K562 (cell line): ENCODE data around the gene CD300A. TPM values are rescaled to one million over a fixed set of nuclear protein-coding genes. Genes with fewer than 3 reads are reported as not detected.

Experiments used
- ATAC-seq: fragments of 200-7000 bp; cut with Tn5 transposase; 3 replicates; pipeline ENCODE4 v1.9.1; 2020; ENCODE audit warnings: moderate library complexity
- BruUV-seq: library from RNA; stranded (reverse); fragments of 400-500 nt; replicated peaks from 2 replicates; lab custom pipeline; 2021; lab: Mats Ljungman, UMichigan
- CTCF ChIA-PET: fragments of 300-600 bp; formaldehyde crosslinking; extraction: SDS; loops from one replicate; lab custom pipeline; 2021; ENCODE audit warnings: low intra/inter-chr PET ratio; lab: Yijun Ruan, JAX
- POLR2A ChIA-PET: fragments of 300-600, 350-650 bp; sonication (Branson Sonifier 250); formaldehyde crosslinking; extraction: SDS; loops from one replicate; lab custom pipeline; 2021; ENCODE audit warnings: antibody characterized with exemption, inconsistent platforms; lab: Yijun Ruan, JAX
- DNase-seq, 4 experiments: peaks; one replicate each; pipeline versions ENCODE4 v3.0.0 to v3.0.0-alpha.2; 2011 to 2018; ENCODE audit warnings: low spot score in 3 of 4, mixed read lengths in 3 of 4; ENCODE audit errors: extremely low read depth in 1 of 4
- FAIRE-seq: peaks from 2 replicates; lab custom pipeline; 2011; peaks lifted over from hg19 to GRCh38; lab: Jason Lieb, UNC
- H2AFZ ChIP-seq: 2 replicates; pipeline ENCODE4 v1.6.0; 2011; ENCODE audit warnings: low read depth, low read length, control low read depth, inconsistent platforms
- H3K27ac ChIP-seq: fragments of 200-600 bp; 3 replicates; pipeline ENCODE4 v1.8.0; 2011; ENCODE audit warnings: low read depth, mild to moderate bottlenecking, control low read depth, inconsistent platforms, low read length, moderate library complexity, mixed read lengths; ENCODE audit errors: extremely low read depth
- H3K27me3 ChIP-seq, 2 experiments: fragments of 300-600 bp in 1 of 2; 2 replicates in 1 of 2; 3 replicates in 1 of 2; pipeline versions ENCODE4 v1.6.0 to v1.8.0; 2011; ENCODE audit warnings: inconsistent platforms in 2 of 2, low read length in 2 of 2, mild to moderate bottlenecking in 1 of 2, mixed read lengths in 1 of 2, moderate library complexity in 1 of 2; ENCODE audit not compliant: control insufficient read depth in 2 of 2, insufficient read depth in 2 of 2
- H3K36me3 ChIP-seq: fragments of 300-600 bp; 3 replicates; pipeline ENCODE4 v1.8.0; 2011; ENCODE audit warnings: mild to moderate bottlenecking, low read length, inconsistent platforms; ENCODE audit not compliant: control insufficient read depth, insufficient read depth
- H3K4me1 ChIP-seq, 2 experiments: fragments of 200-600 bp in 1 of 2; replicated peaks in 1 of 2; 2 replicates in 1 of 2; 3 replicates in 1 of 2; pipeline versions ENCODE4 v1.5.1 to v1.8.0; 2011; ENCODE audit warnings: inconsistent platforms in 2 of 2, low read length in 2 of 2, mild to moderate bottlenecking in 1 of 2, mixed read lengths in 1 of 2, moderate library complexity in 1 of 2; ENCODE audit not compliant: control insufficient read depth in 2 of 2, insufficient read depth in 2 of 2
- H3K4me2 ChIP-seq: 2 replicates; pipeline ENCODE4 v1.6.1; 2011; ENCODE audit warnings: low read length, control low read depth, inconsistent platforms, mixed read lengths; ENCODE audit not compliant: insufficient read depth
- H3K4me3 ChIP-seq: fragments of 200-600 bp; sonication (generic), shearing (Covaris generic); 2 replicates; pipeline ENCODE4 v1.5.1; 2016; ENCODE audit warnings: control low read depth, inconsistent platforms
- H3K79me2 ChIP-seq: fragments of 200-600 bp; 3 replicates; pipeline ENCODE4 v1.8.0; 2011; ENCODE audit warnings: low read length, inconsistent platforms; ENCODE audit not compliant: control insufficient read depth, insufficient read depth
- H3K9ac ChIP-seq, 2 experiments: 2 replicates each; pipeline versions ENCODE4 v1.6.0 to v1.6.1; 2011; ENCODE audit warnings: low read depth in 2 of 2, low read length in 2 of 2, control low read depth in 1 of 2, inconsistent platforms in 1 of 2, mild to moderate bottlenecking in 1 of 2, mixed read lengths in 1 of 2; ENCODE audit not compliant: insufficient read depth in 1 of 2
- H3K9me1 ChIP-seq: one replicate; pipeline ENCODE4 v1.6.0; 2011; ENCODE audit warnings: inconsistent platforms, mild to moderate bottlenecking, low read length, moderate library complexity; ENCODE audit not compliant: control insufficient read depth, insufficient read depth
- H3K9me3 ChIP-seq: replicated peaks from 2 replicates; pipeline ENCODE4 v1.5.1; 2011; ENCODE audit warnings: low read depth, low read length, inconsistent platforms; ENCODE audit not compliant: control insufficient read depth, insufficient read depth
- H4K20me1 ChIP-seq: replicated peaks from 2 replicates; pipeline ENCODE4 v1.6.1; 2011; ENCODE audit warnings: low read length, inconsistent platforms, mixed read lengths; ENCODE audit not compliant: control insufficient read depth, insufficient read depth
- FOXA3 ChIP-seq, 2 experiments: fragments of 450-650 bp in 1 of 2; sonication (generic) in 1 of 2; formaldehyde crosslinking; IDR thresholded peaks in 1 of 2; conservative IDR thresholded peaks in 1 of 2; 2 replicates each; pipeline versions ENCODE4 v1.4.0 to v1.8.0; 2020 to 2022; ENCODE audit warnings: mild to moderate bottlenecking in 2 of 2, missing genetic modification reagents in 1 of 2
- GTF2E2 ChIP-seq: fragments of 200-800 bp; sonication (Bioruptor generic); IDR thresholded peaks from 2 replicates; pipeline ENCODE4 v1.6.1; 2016; ENCODE audit warnings: missing genetic modification characterization, missing compliant biosample characterization
- NELFE ChIP-seq: IDR thresholded peaks from 2 replicates; pipeline ENCODE4 v1.6.1; 2011; ENCODE audit warnings: mild to moderate bottlenecking; ENCODE audit not compliant: insufficient read depth, insufficient read length
- PURB ChIP-seq: sonication (generic); formaldehyde crosslinking; IDR thresholded peaks from 2 replicates; pipeline ENCODE4 v1.9.0; 2021; ENCODE audit warnings: low read depth, mild to moderate bottlenecking, missing genetic modification reagents
- STAT5A ChIP-seq: IDR thresholded peaks from 2 replicates; pipeline ENCODE4 v1.6.1; 2012; ENCODE audit warnings: low read length, inconsistent platforms, borderline replicate concordance
- ZNF695 ChIP-seq: fragments of 450-650 bp; formaldehyde crosslinking; IDR thresholded peaks from 2 replicates; pipeline ENCODE4 v1.4.0; 2020; ENCODE audit warnings: mild to moderate bottlenecking, moderate library complexity
- WGBS: fragments of 100-300 bp; shearing (Covaris generic); methylation state at CpG from one replicate; pipeline ENCODE4 v1.1.6; 2016; ENCODE audit warnings: low coverage, mixed read lengths; ENCODE audit not compliant: insufficient coverage; ENCODE audit errors: missing lambda C conversion rate; 5-methylcytosine and 5-hydroxymethylcytosine counted together
- in situ Hi-C: fragments of 300-500 bp; cut with MboI; formaldehyde crosslinking; loops from 4 replicates; pipeline ENCODE4 v1.15.0; 2018; ENCODE audit warnings: inconsistent platforms, mixed read lengths
- intact Hi-C: fragments of 100-400 bp; cut with micrococcal nuclease; formaldehyde crosslinking; loops from 2 replicates; pipeline ENCODE4 v1.14.2; 2022
- polyA plus RNA-seq, 8 experiments: library from polyadenylated mRNA; depleted of rRNA in 4 of 8; stranded (reverse) in 5 of 8; unstranded in 3 of 8; fragments of >200 nt; fragmentation: Nextera tagmentation in 2 of 8; fragmentation: Illumina TruSeq in 1 of 8; extraction: Ambion mirVana in 2 of 8; extraction: Trizol in 1 of 8; gene quantifications; 2 replicates each; pipeline versions ENCODE4 v1.2.1 to v1.2.3, GENCODE V29; 2011 to 2014; ENCODE audit warnings: inconsistent platforms in 1 of 8, missing spikeins in 1 of 8
- total RNA-seq, 7 experiments: library from RNA; depleted of rRNA in 6 of 7; stranded (reverse); fragments of >200 nt in 6 of 7; fragmentation: Illumina TruSeq in 2 of 7; extraction: Trizol in 2 of 7; gene quantifications; 2 replicates each; pipeline versions ENCODE4 v1.2.1 to v1.2.3, GENCODE V29; 2011 to 2021; ENCODE audit warnings: low replicate concordance in 1 of 7
- TF ChIP-seq, protein P1 (sequence below): sonication (generic); formaldehyde crosslinking; IDR thresholded peaks from 2 replicates; pipeline ENCODE4 v1.8.0; 2022; ENCODE audit warnings: mild to moderate bottlenecking, missing genetic modification reagents
- TF ChIP-seq, protein P2 (sequence below): fragments of 250-450 bp; sonication (Bioruptor Pico); IDR thresholded peaks from 2 replicates; pipeline ENCODE4 v1.8.0; 2021; ENCODE audit warnings: mild to moderate bottlenecking, moderate library complexity

The CD300A gene
- total and polyA plus RNA-seq, 9 of the 15 experiments (the other 6 are each of a cell fraction or from before 2014, with no cell fraction given): 0.21 to 1.7 (median 0.41) TPM; not detected in 1

DNA sequence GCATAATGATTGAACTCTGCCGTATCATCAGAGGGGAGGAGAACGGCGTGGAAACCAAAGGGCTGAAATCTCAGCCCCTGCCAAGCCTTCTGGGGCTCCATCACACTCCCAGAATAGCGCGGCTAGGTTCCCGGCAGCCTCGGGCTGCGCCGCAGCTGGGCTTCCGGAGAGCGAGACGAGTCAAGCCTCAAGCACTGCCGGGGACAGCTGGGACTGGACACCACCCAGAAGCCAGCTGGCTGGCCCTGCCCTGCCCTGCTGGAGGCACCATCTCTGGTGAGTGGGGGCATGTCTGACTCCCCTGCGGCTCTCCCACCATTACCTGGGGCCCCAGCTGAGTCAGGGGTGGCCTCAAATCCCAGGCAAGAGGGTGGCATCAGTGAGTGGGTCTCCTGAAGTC lies 41.8 kb upstream of the CD300A start:
- Histone ChIP-seq H3K4me3 (no peak overlapping the region), H3K9me1 (no peaks in the 10 kb centered on the region), H3K9me3 (no peaks in the 10 kb centered on the region), H3K27ac (no peak overlapping the region), H4K20me1 (no peaks in the 10 kb centered on the region), H3K9ac (no peak overlapping the region), H3K4me1 (peaks cover 4 to 6% of the 10 kb centered on the region in 2 experiments; a peak in 4 of 5 replicates), H3K4me2 (no peak overlapping the region), H3K36me3 (no peaks in the 10 kb centered on the region), H3K79me2 (no peaks in the 10 kb centered on the region), H3K27me3 (peaks cover 0 to 44% of the 10 kb centered on the region in 2 experiments; a peak in 3 of 5 replicates), H2AFZ (no peak overlapping the region)
- in situ Hi-C loops: no loop called here
- 9% methylated on average over 14 of the region's 14 CpGs for WGBS
- no TSS peak for BruUV-seq
- no peak for FAIRE-seq
- intact Hi-C loops: no loop called here
- DNase-seq: no peak
- ChIA-PET CTCF (no interaction called here), POLR2A (interaction anchor here (0.9 to 1.0 kb wide), 2 partner anchors 10 to 16 kb away, joined by 3 read pairs; no protein-coding TSS in a partner anchor)
- TF ChIP-seq STAT5A (no peak), FOXA3 (CRISPR knock-in tag; conservative IDR thresholded peaks at IDR 0.05 in 1 of 2, IDR thresholded peaks at IDR 0.05 in 1 of 2) (no peak), GTF2E2 (tag) (no peak), PURB (no peak), ZNF695 (CRISPR knock-in tag) (no peak), NELFE (no peak)
- TF ChIP-seq, protein P1, sequence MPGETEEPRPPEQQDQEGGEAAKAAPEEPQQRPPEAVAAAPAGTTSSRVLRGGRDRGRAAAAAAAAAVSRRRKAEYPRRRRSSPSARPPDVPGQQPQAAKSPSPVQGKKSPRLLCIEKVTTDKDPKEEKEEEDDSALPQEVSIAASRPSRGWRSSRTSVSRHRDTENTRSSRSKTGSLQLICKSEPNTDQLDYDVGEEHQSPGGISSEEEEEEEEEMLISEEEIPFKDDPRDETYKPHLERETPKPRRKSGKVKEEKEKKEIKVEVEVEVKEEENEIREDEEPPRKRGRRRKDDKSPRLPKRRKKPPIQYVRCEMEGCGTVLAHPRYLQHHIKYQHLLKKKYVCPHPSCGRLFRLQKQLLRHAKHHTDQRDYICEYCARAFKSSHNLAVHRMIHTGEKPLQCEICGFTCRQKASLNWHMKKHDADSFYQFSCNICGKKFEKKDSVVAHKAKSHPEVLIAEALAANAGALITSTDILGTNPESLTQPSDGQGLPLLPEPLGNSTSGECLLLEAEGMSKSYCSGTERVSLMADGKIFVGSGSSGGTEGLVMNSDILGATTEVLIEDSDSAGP (CRISPR knock-in tag): no peak
- TF ChIP-seq, protein P2, sequence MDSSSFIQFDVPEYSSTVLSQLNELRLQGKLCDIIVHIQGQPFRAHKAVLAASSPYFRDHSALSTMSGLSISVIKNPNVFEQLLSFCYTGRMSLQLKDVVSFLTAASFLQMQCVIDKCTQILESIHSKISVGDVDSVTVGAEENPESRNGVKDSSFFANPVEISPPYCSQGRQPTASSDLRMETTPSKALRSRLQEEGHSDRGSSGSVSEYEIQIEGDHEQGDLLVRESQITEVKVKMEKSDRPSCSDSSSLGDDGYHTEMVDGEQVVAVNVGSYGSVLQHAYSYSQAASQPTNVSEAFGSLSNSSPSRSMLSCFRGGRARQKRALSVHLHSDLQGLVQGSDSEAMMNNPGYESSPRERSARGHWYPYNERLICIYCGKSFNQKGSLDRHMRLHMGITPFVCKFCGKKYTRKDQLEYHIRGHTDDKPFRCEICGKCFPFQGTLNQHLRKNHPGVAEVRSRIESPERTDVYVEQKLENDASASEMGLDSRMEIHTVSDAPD (CRISPR knock-in tag): no peak
- ATAC-seq: no peak
